ENCODE measurements around the gene TTC3.
"Not testable (repeated sequence)": the region's sequence is repeated elsewhere in the genome, so short reads cannot be mapped to it uniquely, and the experiment has no call there.

The TTC3 gene

DNA sequence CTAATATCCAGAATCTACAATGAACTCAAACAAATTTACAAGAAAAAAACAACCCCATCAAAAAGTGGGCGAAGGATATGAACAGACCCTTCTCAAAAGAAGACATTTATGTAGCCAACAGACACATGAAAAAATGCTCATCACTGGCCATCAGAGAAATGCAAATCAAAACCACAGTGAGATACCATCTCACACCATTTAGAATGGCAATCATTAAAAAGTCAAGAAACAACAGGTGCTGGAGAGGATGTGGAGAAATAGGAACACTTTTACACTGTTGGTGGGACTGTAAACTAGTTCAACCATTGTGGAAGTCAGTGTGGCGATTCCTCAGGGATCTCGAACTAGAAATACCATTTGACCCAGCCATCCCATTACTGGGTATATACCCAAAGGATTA is 41.2 kb downstream of the TTC3 start:
- not testable (repeated sequence) for H3K9me3 ChIP-seq (ENCODE audit: insufficient read depth, low read depth, low read length); H3K27me3 ChIP-seq (ENCODE audit: insufficient read depth, low read length, poor library complexity, severe bottlenecking); H3K4me3 ChIP-seq (ENCODE audit: low read length, poor library complexity, severe bottlenecking); H3K36me3 ChIP-seq (ENCODE audit: insufficient read depth, low read length); H4K20me1 ChIP-seq (ENCODE audit: insufficient read depth, low read length, poor library complexity, severe bottlenecking); H3K9me2 ChIP-seq (replicated peaks; ENCODE audit: low read depth, low read length); H3K4me2 ChIP-seq (ENCODE audit: low read depth, low read length, poor library complexity, severe bottlenecking); H3K4me1 ChIP-seq (ENCODE audit: insufficient read depth, low read length, poor library complexity, severe bottlenecking); H3K9ac ChIP-seq (ENCODE audit: low read depth, low read length, poor library complexity, severe bottlenecking); H3F3A ChIP-seq (ENCODE audit: low read depth); H3K79me2 ChIP-seq (ENCODE audit: insufficient read depth, low read length); H2AFZ ChIP-seq (ENCODE audit: low read length)

DNA sequence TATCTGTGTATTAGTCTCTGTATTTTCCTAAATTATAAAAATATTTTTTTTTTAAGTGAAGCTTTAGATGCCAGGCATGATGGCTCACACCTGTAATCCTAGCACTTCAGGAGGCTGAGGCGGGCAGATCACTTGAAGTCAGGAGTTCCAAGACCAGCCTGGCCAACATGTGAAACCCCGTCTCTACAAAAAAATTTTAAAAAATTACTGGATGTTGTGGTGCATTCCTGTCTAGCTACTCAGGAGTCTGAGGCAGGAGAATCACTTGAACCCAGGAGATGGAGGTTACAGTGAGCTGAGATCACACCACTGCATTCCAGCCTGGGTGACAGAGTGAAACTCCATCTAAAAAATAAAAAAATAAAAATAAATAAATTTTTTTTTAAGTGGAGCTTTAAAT is 43.4 kb downstream of the TTC3 start:
- not testable (repeated sequence) for H3K79me2 ChIP-seq (ENCODE audit: insufficient read depth, low read length); H3K4me1 ChIP-seq (ENCODE audit: insufficient read depth, low read length, poor library complexity, severe bottlenecking); H3K9ac ChIP-seq (ENCODE audit: low read depth, low read length, poor library complexity, severe bottlenecking); H3K4me3 ChIP-seq (ENCODE audit: low read length, poor library complexity, severe bottlenecking); H2AFZ ChIP-seq (ENCODE audit: low read length); H3K9me3 ChIP-seq (ENCODE audit: insufficient read depth, low read depth, low read length); H3K36me3 ChIP-seq (ENCODE audit: insufficient read depth, low read length); H3K9me2 ChIP-seq (replicated peaks; ENCODE audit: low read depth, low read length); H4K20me1 ChIP-seq (ENCODE audit: insufficient read depth, low read length, poor library complexity, severe bottlenecking); H3K4me2 ChIP-seq (ENCODE audit: low read depth, low read length, poor library complexity, severe bottlenecking); H3F3A ChIP-seq (ENCODE audit: low read depth); H3K27me3 ChIP-seq (ENCODE audit: insufficient read depth, low read length, poor library complexity, severe bottlenecking)

DNA sequence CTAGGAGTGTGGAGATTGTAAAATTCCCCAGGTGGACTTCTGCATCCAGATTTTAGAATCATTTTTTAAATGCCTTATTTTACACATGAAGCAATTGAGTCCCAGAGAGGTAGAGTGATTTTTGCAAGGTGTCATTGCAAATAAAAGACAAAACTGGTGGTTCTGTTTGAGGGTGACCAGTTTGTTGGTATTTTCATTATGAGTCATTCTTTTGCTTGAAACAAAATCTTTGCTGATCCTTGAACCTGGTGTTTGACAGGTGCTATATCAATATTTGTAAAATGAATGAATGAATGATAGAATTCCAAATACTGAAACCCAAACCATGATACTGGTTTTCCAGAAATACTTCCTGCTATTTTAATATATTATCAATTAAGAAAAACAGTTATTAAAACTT is 44.1 kb downstream of the TTC3 start:
- no peaks in the 10 kb centered on the region for H4K20me1 ChIP-seq (ENCODE audit: insufficient read depth, low read length, poor library complexity, severe bottlenecking)
- H3K9me3 ChIP-seq (ENCODE audit: insufficient read depth, low read depth, low read length) = no peaks in the 10 kb centered on the region
- H3F3A ChIP-seq (ENCODE audit: low read depth) = no peaks in the 10 kb centered on the region
- no peaks in the 10 kb centered on the region for H3K9me2 ChIP-seq (replicated peaks; ENCODE audit: low read depth, low read length)
- no peak overlapping the region for H3K4me2 ChIP-seq (ENCODE audit: low read depth, low read length, poor library complexity, severe bottlenecking)
- no peak overlapping the region for H2AFZ ChIP-seq (ENCODE audit: low read length)
- TF ChIP-seq, protein P1, sequence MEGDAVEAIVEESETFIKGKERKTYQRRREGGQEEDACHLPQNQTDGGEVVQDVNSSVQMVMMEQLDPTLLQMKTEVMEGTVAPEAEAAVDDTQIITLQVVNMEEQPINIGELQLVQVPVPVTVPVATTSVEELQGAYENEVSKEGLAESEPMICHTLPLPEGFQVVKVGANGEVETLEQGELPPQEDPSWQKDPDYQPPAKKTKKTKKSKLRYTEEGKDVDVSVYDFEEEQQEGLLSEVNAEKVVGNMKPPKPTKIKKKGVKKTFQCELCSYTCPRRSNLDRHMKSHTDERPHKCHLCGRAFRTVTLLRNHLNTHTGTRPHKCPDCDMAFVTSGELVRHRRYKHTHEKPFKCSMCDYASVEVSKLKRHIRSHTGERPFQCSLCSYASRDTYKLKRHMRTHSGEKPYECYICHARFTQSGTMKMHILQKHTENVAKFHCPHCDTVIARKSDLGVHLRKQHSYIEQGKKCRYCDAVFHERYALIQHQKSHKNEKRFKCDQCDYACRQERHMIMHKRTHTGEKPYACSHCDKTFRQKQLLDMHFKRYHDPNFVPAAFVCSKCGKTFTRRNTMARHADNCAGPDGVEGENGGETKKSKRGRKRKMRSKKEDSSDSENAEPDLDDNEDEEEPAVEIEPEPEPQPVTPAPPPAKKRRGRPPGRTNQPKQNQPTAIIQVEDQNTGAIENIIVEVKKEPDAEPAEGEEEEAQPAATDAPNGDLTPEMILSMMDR (conservative IDR thresholded peaks at IDR 0.05; ENCODE audit: low read length) = no peak
- TF ChIP-seq EZH2phosphoT487 (IDR thresholded peaks at IDR 0.05; ENCODE audit: borderline replicate concordance) = no peak
- no peaks in the 10 kb centered on the region for H3K79me2 ChIP-seq (ENCODE audit: insufficient read depth, low read length)
- no peak overlapping the region for H3K9ac ChIP-seq (ENCODE audit: low read depth, low read length, poor library complexity, severe bottlenecking)
- no peaks in the 10 kb centered on the region for H3K4me1 ChIP-seq (ENCODE audit: insufficient read depth, low read length, poor library complexity, severe bottlenecking)
- H3K36me3 ChIP-seq (ENCODE audit: insufficient read depth, low read length) = peaks cover 14% of the 10 kb centered on the region; the same call in 1 of the 2 replicates
- H3K27me3 ChIP-seq (ENCODE audit: insufficient read depth, low read length, poor library complexity, severe bottlenecking) = no peaks in the 10 kb centered on the region
- H3K4me3 ChIP-seq (ENCODE audit: low read length, poor library complexity, severe bottlenecking) = no peak overlapping the region

DNA sequence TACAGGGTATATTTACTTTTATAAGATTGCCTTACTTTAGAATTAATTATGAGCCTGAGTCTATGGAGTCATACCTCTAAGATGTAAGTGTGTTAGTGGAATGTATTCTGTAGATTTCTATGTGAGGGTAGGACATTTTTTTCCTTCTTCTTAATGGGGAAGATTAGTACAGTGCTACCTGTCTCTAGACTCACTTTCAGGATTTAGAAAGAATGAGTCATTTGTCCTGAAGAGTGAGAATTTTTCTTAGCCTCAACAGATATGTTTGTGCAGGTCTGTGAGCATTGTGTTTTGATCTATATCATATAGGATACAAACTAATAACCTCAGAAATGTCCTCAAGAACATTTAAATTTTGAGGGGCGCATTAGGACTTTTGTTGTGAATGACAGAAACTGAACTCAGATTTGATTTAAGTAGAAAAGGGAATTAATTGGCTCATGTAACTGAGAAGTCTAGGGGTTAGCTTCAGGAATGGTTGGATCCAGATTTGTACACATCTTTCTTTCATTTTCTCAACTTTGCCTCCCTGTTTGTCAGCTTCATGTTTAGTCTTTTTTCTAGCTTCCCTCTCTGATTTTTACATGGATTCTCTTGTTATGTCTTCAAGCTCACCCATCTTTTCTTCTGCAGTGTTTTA is 45.3 kb downstream of the TTC3 start:
- no peaks in the 10 kb centered on the region for H3K9me3 ChIP-seq (ENCODE audit: insufficient read depth, low read depth, low read length)
- TF ChIP-seq EZH2phosphoT487 (IDR thresholded peaks at IDR 0.05; ENCODE audit: borderline replicate concordance) = no peak
- TF ChIP-seq, protein P1 (conservative IDR thresholded peaks at IDR 0.05; ENCODE audit: low read length) = no peak
- H3K9me2 ChIP-seq (replicated peaks; ENCODE audit: low read depth, low read length) = no peaks in the 10 kb centered on the region
- no peaks in the 10 kb centered on the region for H3K27me3 ChIP-seq (ENCODE audit: insufficient read depth, low read length, poor library complexity, severe bottlenecking)
- H2AFZ ChIP-seq (ENCODE audit: low read length) = no peak overlapping the region
- no peaks in the 10 kb centered on the region for H3K4me1 ChIP-seq (ENCODE audit: insufficient read depth, low read length, poor library complexity, severe bottlenecking)
- H3K36me3 ChIP-seq (ENCODE audit: insufficient read depth, low read length) = peaks cover 24% of the 10 kb centered on the region; the same call in 1 of the 2 replicates
- H3K4me2 ChIP-seq (ENCODE audit: low read depth, low read length, poor library complexity, severe bottlenecking) = no peak overlapping the region
- no peaks in the 10 kb centered on the region for H3K79me2 ChIP-seq (ENCODE audit: insufficient read depth, low read length)
- H3K4me3 ChIP-seq (ENCODE audit: low read length, poor library complexity, severe bottlenecking) = no peak overlapping the region
- H4K20me1 ChIP-seq (ENCODE audit: insufficient read depth, low read length, poor library complexity, severe bottlenecking) = no peaks in the 10 kb centered on the region
- no peaks in the 10 kb centered on the region for H3F3A ChIP-seq (ENCODE audit: low read depth)
- H3K9ac ChIP-seq (ENCODE audit: low read depth, low read length, poor library complexity, severe bottlenecking) = no peak overlapping the region
